Ovary (tissue), 9 donors: ENCODE measurements around the gene ZDHHC22. TPM values are rescaled to one million over a fixed set of nuclear protein-coding genes. Genes with fewer than 3 reads are reported as not detected.

ENCODE experiments used
- DNase-seq, 5 donors: peaks; one replicate each; pipeline ENCODE4 v3.0.0-alpha.2; 2019 to 2020
- H3K27ac ChIP-seq, 2 donors: fragments of 200-600 bp; one replicate each; pipeline versions ENCODE4 v1.5.1 to v1.8.0; 2019 to 2022
- H3K27me3 ChIP-seq: fragments of 200-600 bp; one replicate; pipeline ENCODE4 v1.8.0; 2022
- H3K36me3 ChIP-seq: fragments of 200-600 bp; sonication (generic); one replicate; pipeline ENCODE4 v1.5.1; 2019
- H3K4me1 ChIP-seq: one replicate; pipeline ENCODE4 v1.8.1; 2013; ENCODE audit warnings: mild to moderate bottlenecking, moderate library complexity; ENCODE audit not compliant: insufficient read depth
- H3K4me3 ChIP-seq: fragments of 200-600 bp; sonication (generic); one replicate; pipeline ENCODE4 v1.5.1; 2017
- H3K9me3 ChIP-seq, 2 donors: fragments of 200-600 bp in 1 of 2; sonication (generic) in 1 of 2; one replicate each; pipeline versions ENCODE4 v1.5.1 to v1.8.1; 2013 to 2019; ENCODE audit warnings: mild to moderate bottlenecking in 1 of 2, moderate library complexity in 1 of 2
- EP300 ChIP-seq: sonication (generic); formaldehyde crosslinking; IDR thresholded peaks from one replicate; pipeline ENCODE4 v1.6.1; 2017; ENCODE audit warnings: antibody characterized with exemption
- POLR2A ChIP-seq: fragments of 450-650 bp; IDR thresholded peaks from one replicate; pipeline ENCODE4 v1.6.1; 2017; ENCODE audit warnings: antibody characterized with exemption, mild to moderate bottlenecking, moderate library complexity
- WGBS, 3 donors: extraction: QIAGEN DNeasy Blood & Tissue Kit in 1 of 3; methylation state at CpG; one replicate each; pipeline versions ENCODE4 v1.1.5 to v1.1.7; 2013 to 2017; 5-methylcytosine and 5-hydroxymethylcytosine counted together
- intact Hi-C, 4 donors: fragments of 100-400 bp; cut with DNase I; formaldehyde crosslinking; loops; one replicate each; pipeline versions ENCODE4 v1.11.0 to v1.15.1; 2022 to 2023
- polyA plus RNA-seq, 2 donors: library from polyadenylated mRNA; stranded (reverse); fragments of 200-250 nt in 1 of 2; fragments of 350-450 nt in 1 of 2; fragmentation: Illumina TruSeq in 1 of 2; extraction: RNeasy Lipid Tissue Mini Kit (QIAGEN cat#74804) in 1 of 2; gene quantifications; one replicate each; pipeline ENCODE4 v1.2.3, GENCODE V29; 2013 to 2014
- total RNA-seq, 7 donors: library from RNA; depleted of rRNA in 2 of 7; stranded (reverse); fragments of >200 nt in 2 of 7; fragmentation: NEBNext Ultra II Directional in 3 of 7; extraction: Animal tissue kit (Norgen Biotek cat#: 25700) in 3 of 7; gene quantifications; one replicate each; pipeline versions ENCODE4 v1.1.0 to v1.2.4, GENCODE V29; 2016 to 2023
- TF ChIP-seq, protein P1 (sequence below), 3 donors: fragments of 450-650 bp in 2 of 3; fragments of 200-600 bp in 1 of 3; IDR thresholded peaks; one replicate each; pipeline versions ENCODE4 v1.5.1 to v1.8.0; 2016 to 2022; ENCODE audit warnings: antibody characterized with exemption in 3 of 3, mild to moderate bottlenecking in 1 of 3
- donor health status: DM: no; HTN: no; CAD: no; lungs with moderate emphysema.
- donor health status: DM: no; HTN: no; CAD: no.
- donor health status: Bipolar disorder and iron deficiency.
- donor health status: DM: yes; HTN: yes; CAD: no.
- donor health status: DM: no; HTN: no; CAD: no.
- donor health status: DM: yes; HTN: yes; CAD: no.

The ZDHHC22 gene
- total and polyA plus RNA-seq, 9 donors, result 0.02 TPM; not detected in 8

DNA sequence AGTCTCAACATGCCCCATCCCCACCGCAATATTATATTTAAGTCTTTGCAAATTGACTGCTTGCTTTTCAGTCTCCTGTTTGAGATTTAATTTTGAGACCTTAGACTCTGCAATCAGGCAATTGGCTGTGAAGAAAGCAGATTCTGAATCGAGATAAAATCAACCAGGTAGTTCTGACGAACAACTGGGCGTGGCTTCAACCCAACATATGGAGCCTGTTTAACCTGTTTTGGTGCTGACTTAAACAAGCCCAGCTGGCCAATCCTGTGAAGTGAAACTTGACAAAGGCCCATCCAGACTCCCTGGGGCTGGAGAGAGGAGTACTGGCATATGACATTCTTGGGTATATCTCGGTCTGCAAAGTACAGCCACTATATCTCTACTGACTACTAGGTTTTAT lies 53.4 kb downstream of the ZDHHC22 start:
- DNase-seq, result no peak
- Histone ChIP-seq H3K4me3 (no peak overlapping the region), H3K4me1 (no peaks in the 10 kb centered on the region), H3K27ac (no peak overlapping the region), H3K27me3 (no peaks in the 10 kb centered on the region), H3K9me3 (no peaks in the 10 kb centered on the region), H3K36me3 (no peaks in the 10 kb centered on the region)
- intact Hi-C loops, result no loop called here
- TF ChIP-seq EP300, result no peak
- TF ChIP-seq, protein P1, sequence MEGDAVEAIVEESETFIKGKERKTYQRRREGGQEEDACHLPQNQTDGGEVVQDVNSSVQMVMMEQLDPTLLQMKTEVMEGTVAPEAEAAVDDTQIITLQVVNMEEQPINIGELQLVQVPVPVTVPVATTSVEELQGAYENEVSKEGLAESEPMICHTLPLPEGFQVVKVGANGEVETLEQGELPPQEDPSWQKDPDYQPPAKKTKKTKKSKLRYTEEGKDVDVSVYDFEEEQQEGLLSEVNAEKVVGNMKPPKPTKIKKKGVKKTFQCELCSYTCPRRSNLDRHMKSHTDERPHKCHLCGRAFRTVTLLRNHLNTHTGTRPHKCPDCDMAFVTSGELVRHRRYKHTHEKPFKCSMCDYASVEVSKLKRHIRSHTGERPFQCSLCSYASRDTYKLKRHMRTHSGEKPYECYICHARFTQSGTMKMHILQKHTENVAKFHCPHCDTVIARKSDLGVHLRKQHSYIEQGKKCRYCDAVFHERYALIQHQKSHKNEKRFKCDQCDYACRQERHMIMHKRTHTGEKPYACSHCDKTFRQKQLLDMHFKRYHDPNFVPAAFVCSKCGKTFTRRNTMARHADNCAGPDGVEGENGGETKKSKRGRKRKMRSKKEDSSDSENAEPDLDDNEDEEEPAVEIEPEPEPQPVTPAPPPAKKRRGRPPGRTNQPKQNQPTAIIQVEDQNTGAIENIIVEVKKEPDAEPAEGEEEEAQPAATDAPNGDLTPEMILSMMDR (IDR thresholded peaks at IDR 0.05), result no peak
- TF ChIP-seq POLR2A, result no peak
- 64 to 76% (median 64%) methylated on average over 5 of the region's 5 CpGs for WGBS, 3 donors

DNA sequence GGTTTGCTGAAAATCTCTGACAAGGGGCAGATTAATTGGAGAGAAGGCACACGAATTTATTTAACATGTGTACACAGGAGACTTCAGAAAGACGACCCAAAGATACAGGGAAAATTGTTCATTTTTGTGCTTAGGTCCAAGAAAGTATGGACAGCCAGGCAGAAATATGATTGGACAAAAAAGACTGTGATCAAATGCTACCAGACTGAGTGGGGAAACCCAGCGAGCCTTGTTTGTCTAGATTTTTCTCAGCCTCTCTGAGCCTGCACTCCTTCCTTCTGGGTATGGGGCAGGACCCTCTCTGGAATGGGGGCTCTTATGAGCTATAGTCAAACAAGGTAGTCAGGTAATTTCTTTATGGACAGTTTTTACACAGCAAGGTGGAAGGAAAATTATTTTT lies 54.0 kb downstream of the ZDHHC22 start:
- Histone ChIP-seq H3K27me3 (no peaks in the 10 kb centered on the region), H3K4me1 (no peaks in the 10 kb centered on the region), H3K9me3 (no peaks in the 10 kb centered on the region), H3K36me3 (no peaks in the 10 kb centered on the region), H3K4me3 (no peak overlapping the region), H3K27ac (no peak overlapping the region)
- no peak for DNase-seq
- 57 to 72% (median 64%) methylated on average over 3 of the region's 3 CpGs for WGBS, 3 donors
- intact Hi-C loops, result no loop called here
- TF ChIP-seq, protein P1 (IDR thresholded peaks at IDR 0.05), result no peak

DNA sequence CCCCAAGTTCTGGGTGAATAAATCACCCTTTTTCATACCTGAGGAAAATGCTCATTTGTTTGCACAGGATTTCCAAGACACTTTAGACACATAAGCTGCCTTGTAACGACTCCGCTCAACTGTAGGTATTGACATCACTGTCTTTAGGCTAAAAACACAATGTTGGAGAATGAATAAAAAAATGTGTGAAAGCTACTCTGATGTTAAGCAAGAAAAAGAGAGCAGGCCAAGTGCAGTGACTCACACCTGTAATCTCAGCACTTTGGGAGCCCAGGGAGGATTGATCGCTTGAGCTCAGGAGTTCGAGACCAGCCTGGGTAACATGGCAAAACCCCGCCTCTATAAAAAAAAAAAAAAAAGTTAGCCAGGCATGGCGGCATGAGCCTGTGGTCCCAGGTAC lies 54.6 kb downstream of the ZDHHC22 start:
- WGBS, 3 donors, result 83 to 90% (median 88%) methylated on average over 6 of the region's 6 CpGs
- intact Hi-C loops, result no loop called here

DNA sequence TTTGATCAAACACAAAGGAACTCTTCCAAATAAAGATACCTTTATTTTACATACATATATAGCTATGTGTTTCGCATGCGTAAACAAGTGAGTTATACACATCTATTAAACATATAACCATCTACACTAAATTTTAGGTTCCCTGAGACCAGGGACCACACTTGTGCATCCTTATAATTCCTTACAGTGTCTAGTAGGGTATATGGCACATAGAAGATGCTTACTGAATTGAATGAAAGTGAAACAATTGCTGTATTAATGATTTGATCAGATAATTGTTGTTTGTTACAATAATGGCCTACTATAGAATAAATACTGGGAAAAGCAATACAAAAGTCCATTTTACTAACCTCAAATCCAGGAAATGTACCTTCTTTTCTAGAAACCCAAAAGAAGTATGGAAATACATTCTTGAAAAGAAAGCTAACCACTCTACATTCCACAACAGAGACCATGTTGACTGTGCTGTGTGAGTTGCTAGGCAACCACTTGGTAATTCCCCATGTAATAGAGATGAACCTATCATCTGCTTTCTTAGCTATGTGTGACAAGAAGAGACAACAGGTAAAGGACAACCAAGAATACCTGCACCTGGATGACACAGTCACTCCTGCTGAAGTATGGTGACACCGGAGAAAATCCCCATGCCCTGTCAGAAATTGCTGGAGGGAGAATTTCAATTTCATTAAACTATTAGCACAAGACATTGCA lies 55.4 kb downstream of the ZDHHC22 start:
- H3K9me3 ChIP-seq, result no peaks in the 10 kb centered on the region
- no peak overlapping the region for H3K27ac ChIP-seq
- no peak for TF ChIP-seq EP300
- TF ChIP-seq, protein P1 (IDR thresholded peaks at IDR 0.05), result no peak
- no peak for TF ChIP-seq POLR2A
- H3K4me3 ChIP-seq, result no peak overlapping the region
- 95 to 97% (median 97%) methylated on average over 3 of the region's 3 CpGs for WGBS, 3 donors
- H3K36me3 ChIP-seq, result no peaks in the 10 kb centered on the region
- H3K27me3 ChIP-seq, result no peaks in the 10 kb centered on the region
- DNase-seq, result no peak
- no peaks in the 10 kb centered on the region for H3K4me1 ChIP-seq
- intact Hi-C loops, result no loop called here

More for the DNA sequence above, 54.6 kb downstream of the ZDHHC22 start:
- Histone ChIP-seq H3K4me1 (no peaks in the 10 kb centered on the region), H3K4me3 (no peak overlapping the region), H3K9me3 (no peaks in the 10 kb centered on the region), H3K27me3 (no peaks in the 10 kb centered on the region), H3K27ac (no peak overlapping the region), H3K36me3 (no peaks in the 10 kb centered on the region)
- no peak for TF ChIP-seq EP300
- TF ChIP-seq, protein P1 (IDR thresholded peaks at IDR 0.05), result no peak
- TF ChIP-seq POLR2A, result no peak
- no peak for DNase-seq
